Neural cell (in vitro differentiated cells): ENCODE measurements around the gene MFAP2.

Experiments used
- EP300 ChIP-seq: fragments of 450-650 bp; conservative IDR thresholded peaks from 2 replicates; pipeline ENCODE4 v1.6.1; 2014; ENCODE audit warnings: antibody characterized with exemption, mild to moderate bottlenecking, moderate library complexity; ENCODE audit not compliant: poor library complexity, severe bottlenecking
- EZH2 ChIP-seq: fragments of 200-600, 300-800 bp; shearing (Covaris generic), sonication (generic); IDR thresholded peaks from 2 replicates; pipeline ENCODE4 v1.6.1; 2014; ENCODE audit warnings: antibody characterized with exemption, low read length, borderline replicate concordance, mild to moderate bottlenecking; ENCODE audit not compliant: insufficient read depth, poor library complexity, severe bottlenecking
- MXI1 ChIP-seq: fragments of 450-650 bp; conservative IDR thresholded peaks from 2 replicates; pipeline ENCODE4 v1.6.1; 2014; ENCODE audit warnings: antibody characterized with exemption, mild to moderate bottlenecking; ENCODE audit not compliant: poor library complexity, severe bottlenecking
- POLR2AphosphoS5 ChIP-seq: IDR thresholded peaks from 2 replicates; pipeline ENCODE4 v1.6.1; 2012
- RAD21 ChIP-seq: fragments of 450-650 bp; conservative IDR thresholded peaks from 2 replicates; pipeline ENCODE4 v1.6.1; 2014; ENCODE audit warnings: antibody characterized with exemption, mild to moderate bottlenecking, moderate library complexity
- SMC3 ChIP-seq: fragments of 450-650 bp; conservative IDR thresholded peaks from 2 replicates; pipeline ENCODE4 v1.6.1; 2014; ENCODE audit warnings: antibody characterized with exemption, mild to moderate bottlenecking, moderate library complexity; ENCODE audit not compliant: poor library complexity
- TAF1 ChIP-seq: IDR thresholded peaks from 2 replicates; pipeline ENCODE4 v1.6.1; 2012; ENCODE audit warnings: low read depth
- TF ChIP-seq, protein P1 (sequence below): fragments of 450-650 bp; IDR thresholded peaks from 2 replicates; pipeline ENCODE4 v1.5.1; 2014; ENCODE audit warnings: antibody characterized with exemption, mild to moderate bottlenecking, moderate library complexity; ENCODE audit not compliant: poor library complexity, severe bottlenecking
- TF ChIP-seq, protein P2 (sequence below): IDR thresholded peaks from 2 replicates; pipeline ENCODE4 v1.6.1; 2012; ENCODE audit warnings: borderline replicate concordance

DNA sequence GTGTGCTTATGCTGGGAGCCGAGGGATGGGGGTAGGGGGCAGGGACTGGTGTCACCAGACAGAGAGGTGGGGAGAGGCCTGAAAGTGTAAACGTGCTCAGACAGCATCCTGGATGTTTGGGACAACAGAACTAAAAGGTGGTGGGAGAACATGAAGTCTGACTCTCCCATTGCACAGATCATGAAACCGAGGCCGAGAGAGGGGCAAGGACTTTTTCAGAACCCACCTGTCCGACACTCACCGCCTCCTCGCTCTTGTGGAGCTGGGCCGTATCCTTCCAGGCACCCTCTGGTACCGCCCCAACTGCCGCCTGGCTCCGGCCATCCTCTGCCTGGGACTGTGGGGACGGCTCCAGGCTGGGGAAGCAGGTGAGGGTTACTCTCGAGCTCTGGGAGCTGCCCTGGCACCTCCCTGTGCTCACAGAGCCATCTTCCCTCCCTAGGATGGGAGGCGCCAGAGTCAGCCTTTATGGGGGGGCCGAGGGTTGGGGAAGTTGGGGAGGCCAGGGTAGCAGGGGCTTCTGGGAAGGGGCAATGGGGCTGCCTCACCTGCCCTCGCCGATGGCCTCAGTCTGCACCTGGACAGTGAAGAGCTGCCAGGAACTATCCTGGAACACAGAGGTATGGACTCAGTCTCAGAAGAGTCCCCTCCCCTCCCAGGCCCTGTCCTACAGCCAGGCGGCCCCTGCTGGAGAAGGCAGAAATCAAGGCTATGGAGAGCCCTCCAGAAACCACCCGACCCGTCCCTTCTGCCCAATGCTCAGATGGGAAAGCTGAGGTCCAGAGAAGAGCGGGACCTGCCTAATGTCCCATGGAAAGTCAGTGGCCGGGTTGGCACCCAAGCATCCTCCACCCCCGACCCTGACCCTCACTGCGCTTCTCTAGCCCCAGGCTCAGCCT is 24.3 kb upstream of the MFAP2 start:
- TF ChIP-seq, protein P1, sequence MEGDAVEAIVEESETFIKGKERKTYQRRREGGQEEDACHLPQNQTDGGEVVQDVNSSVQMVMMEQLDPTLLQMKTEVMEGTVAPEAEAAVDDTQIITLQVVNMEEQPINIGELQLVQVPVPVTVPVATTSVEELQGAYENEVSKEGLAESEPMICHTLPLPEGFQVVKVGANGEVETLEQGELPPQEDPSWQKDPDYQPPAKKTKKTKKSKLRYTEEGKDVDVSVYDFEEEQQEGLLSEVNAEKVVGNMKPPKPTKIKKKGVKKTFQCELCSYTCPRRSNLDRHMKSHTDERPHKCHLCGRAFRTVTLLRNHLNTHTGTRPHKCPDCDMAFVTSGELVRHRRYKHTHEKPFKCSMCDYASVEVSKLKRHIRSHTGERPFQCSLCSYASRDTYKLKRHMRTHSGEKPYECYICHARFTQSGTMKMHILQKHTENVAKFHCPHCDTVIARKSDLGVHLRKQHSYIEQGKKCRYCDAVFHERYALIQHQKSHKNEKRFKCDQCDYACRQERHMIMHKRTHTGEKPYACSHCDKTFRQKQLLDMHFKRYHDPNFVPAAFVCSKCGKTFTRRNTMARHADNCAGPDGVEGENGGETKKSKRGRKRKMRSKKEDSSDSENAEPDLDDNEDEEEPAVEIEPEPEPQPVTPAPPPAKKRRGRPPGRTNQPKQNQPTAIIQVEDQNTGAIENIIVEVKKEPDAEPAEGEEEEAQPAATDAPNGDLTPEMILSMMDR = no peak
- TF ChIP-seq EP300 (no peak), EZH2 (no peak), TAF1 (no peak), SMC3 (no peak), RAD21 (no peak), POLR2AphosphoS5 (no peak), MXI1 (no peak)
- TF ChIP-seq, protein P2, sequence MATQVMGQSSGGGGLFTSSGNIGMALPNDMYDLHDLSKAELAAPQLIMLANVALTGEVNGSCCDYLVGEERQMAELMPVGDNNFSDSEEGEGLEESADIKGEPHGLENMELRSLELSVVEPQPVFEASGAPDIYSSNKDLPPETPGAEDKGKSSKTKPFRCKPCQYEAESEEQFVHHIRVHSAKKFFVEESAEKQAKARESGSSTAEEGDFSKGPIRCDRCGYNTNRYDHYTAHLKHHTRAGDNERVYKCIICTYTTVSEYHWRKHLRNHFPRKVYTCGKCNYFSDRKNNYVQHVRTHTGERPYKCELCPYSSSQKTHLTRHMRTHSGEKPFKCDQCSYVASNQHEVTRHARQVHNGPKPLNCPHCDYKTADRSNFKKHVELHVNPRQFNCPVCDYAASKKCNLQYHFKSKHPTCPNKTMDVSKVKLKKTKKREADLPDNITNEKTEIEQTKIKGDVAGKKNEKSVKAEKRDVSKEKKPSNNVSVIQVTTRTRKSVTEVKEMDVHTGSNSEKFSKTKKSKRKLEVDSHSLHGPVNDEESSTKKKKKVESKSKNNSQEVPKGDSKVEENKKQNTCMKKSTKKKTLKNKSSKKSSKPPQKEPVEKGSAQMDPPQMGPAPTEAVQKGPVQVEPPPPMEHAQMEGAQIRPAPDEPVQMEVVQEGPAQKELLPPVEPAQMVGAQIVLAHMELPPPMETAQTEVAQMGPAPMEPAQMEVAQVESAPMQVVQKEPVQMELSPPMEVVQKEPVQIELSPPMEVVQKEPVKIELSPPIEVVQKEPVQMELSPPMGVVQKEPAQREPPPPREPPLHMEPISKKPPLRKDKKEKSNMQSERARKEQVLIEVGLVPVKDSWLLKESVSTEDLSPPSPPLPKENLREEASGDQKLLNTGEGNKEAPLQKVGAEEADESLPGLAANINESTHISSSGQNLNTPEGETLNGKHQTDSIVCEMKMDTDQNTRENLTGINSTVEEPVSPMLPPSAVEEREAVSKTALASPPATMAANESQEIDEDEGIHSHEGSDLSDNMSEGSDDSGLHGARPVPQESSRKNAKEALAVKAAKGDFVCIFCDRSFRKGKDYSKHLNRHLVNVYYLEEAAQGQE = no peak
